Measurements from ENCODE around the gene RAMP3.

Gene RAMP3

DNA sequence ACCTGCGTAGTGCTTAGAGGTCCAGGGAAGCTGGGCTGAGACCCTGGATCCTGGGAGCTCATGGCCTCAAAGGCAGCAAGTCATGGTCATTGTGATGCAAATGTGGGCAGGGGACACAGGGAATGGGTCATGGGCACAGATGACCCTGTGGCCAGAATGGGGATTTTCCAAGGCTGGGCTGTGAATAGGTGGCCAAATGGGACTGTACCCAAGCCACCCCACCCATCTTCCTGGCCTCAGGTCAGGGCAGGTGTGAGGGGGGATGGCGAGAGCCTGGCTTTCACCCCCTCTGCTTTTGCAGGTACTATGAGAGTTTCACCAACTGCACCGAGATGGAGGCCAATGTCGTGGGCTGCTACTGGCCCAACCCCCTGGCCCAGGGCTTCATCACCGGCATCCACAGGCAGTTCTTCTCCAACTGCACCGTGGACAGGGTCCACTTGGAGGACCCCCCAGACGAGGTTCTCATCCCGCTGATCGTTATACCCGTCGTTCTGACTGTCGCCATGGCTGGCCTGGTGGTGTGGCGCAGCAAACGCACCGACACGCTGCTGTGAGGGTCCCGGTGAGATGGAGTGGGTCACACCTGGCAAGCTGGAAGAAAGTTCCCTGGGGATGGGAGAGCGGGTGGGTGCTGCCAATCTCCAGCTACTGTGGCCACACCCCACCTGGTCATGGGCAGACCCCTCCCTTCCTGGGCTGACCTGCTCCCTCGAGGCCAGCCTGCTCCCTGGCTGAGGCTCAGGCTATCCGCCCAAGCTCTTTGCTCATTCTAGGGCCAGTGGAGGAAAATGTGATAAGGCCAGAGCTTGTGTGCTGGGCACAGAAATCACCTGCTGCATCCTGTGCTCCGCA is 25.5 kb downstream of the RAMP3 start:
- TF ChIP-seq POLR2A (IDR thresholded peaks at IDR 0.05; ENCODE audit: low read length), result no peak
- DNase-seq, result no peak

- TF ChIP-seq GATA1 (IDR thresholded peaks at IDR 0.05; ENCODE audit: low read depth, low read length) (no peak), POLR2A (IDR thresholded peaks at IDR 0.05; ENCODE audit: low read length) (no peak)
- no peak for DNase-seq
These were observed 26.2 kb downstream of the RAMP3 start for GRCh38 chr7:45183711-45184210.

DNA sequence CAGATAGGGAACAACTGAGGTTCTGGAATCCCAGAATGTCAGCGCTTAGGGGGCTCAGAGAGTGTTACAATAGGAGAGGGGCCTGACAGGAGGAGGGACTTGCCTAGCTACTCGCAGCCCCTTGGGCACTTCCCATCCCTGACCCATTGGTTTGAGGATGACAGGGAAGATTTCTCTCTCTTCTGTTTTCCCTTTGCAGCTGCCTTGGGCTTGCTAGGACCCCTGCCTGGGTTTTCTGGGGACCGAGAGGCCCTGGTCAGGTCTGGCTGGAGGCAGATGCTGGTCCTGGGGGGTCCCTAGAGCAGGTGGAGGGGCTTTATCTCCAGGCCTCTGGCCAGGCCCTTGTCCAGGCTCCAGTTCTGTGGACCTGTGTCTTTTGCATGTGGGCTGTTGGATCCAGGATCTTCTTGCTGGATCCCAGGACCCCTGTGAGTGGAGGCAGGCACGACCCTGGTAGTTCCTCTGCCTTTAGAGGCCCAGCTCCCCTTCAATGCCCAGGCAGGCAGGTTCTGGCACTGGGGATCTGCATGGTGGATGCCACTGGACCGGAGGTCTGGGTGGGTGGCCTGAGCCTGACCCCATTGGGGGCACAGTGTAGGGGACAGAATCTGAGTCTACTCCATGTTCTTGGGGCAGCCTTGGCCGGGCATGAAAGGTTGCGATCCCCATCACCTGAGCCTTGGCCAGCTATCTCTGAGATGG is 26.9 kb downstream of the RAMP3 start:
- TF ChIP-seq GATA1 (IDR thresholded peaks at IDR 0.05; ENCODE audit: low read depth, low read length) (no peak), POLR2A (IDR thresholded peaks at IDR 0.05; ENCODE audit: low read length) (no peak)

DNA sequence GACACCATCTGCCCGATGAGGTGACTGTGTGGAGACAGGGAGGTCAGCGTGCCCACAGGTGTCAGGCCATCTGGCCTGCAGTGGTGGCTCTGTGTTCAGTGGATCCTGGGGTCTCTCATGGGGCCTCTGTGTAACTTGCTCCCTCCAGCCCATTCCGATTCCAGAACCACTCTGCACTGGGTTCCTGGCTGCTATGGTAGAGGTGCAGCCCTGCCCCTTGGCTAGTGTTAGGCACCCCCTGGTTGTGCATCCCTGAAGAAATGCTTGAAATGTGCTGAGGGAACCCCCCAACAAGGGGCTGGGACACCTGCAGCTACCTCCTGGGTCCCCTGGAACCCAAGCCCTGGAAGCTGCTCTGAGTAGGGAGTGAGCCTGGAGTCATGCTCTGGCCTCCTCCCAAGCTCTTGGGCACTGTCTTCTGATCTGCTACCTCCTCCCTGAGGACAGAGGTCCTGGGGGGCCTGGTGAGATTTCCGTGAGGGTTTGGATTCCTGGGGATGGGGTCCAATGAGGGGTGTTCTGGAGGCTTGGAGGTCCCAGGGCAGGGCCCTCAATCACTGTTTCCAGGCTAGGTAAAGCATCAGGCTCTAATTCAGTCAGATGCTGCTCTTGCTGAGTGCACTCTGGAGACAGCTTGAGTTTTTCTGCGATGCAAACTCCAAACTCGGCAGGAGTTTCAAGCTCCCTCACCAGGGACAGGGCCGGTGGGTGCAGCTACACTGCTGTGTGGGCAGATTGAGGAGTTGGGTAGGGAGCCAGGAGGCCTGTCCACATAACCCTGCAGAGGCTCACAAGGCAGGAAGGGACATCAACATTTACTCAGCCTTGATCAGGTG is 27.7 kb downstream of the RAMP3 start:
- DNase-seq, result no peak
- TF ChIP-seq POLR2A (IDR thresholded peaks at IDR 0.05; ENCODE audit: low read length) (no peak), GATA1 (IDR thresholded peaks at IDR 0.05; ENCODE audit: low read depth, low read length) (no peak)

More for the DNA sequence above, 26.9 kb downstream of the RAMP3 start:
- DNase-seq, result no peak

DNA sequence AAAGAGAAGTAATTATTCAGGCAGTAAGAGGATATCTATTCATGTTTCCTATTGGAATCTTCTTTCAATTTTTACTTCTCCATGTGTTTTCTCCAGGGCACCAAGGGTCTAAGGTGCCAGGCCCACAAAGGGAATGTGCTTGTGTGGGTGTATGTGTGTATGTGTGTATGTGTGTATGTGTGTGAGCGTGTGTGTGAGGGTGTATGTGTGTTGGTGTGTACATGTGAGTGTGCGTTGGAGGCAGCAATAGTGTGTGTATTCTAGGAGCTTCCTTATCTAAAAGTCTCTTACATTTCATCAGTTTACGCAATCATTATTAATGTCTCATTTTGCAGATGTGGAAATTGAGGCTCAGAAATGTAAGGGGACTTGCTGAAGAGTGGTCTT is 28.3 kb downstream of the RAMP3 start:
- no peak for DNase-seq
- no peak for TF ChIP-seq GATA1 (IDR thresholded peaks at IDR 0.05; ENCODE audit: low read depth, low read length)
- no peak for TF ChIP-seq POLR2A (IDR thresholded peaks at IDR 0.05; ENCODE audit: low read length)

- DNase-seq, result no peak
- TF ChIP-seq GATA1 (IDR thresholded peaks at IDR 0.05; ENCODE audit: low read depth, low read length) (no peak), POLR2A (IDR thresholded peaks at IDR 0.05; ENCODE audit: low read length) (no peak)
These were observed 28.7 kb downstream of the RAMP3 start for GRCh38 chr7:45186261-45186813.

- no peak for DNase-seq
- TF ChIP-seq GATA1 (IDR thresholded peaks at IDR 0.05; ENCODE audit: low read depth, low read length) (no peak), POLR2A (IDR thresholded peaks at IDR 0.05; ENCODE audit: low read length) (no peak)
These were observed 29.7 kb downstream of the RAMP3 start for GRCh38 chr7:45187089-45187945.

DNA sequence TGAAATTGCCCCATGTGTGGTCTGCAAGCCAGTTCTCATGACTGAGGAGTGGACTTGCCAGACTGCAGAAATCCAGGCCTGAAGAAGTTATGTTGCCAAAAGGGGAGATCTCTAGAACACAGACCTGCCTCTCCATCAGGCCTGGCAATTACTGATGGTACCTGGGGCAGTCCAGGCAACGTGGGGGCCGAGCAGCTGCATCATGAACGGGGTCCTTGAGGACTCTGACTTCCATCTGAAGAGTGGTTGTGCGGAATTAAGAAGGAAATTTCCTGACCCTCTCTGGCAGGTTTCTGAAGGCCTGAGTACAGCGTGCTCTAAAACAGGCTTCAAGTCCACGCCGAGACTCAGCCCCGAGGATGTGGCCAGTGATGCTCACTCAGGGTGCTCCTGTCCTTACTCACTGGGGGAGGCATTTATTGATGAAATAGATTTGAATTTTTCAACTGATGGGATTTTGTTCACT is 30.4 kb downstream of the RAMP3 start:
- DNase-seq, result no peak
- TF ChIP-seq POLR2A (IDR thresholded peaks at IDR 0.05; ENCODE audit: low read length), result no peak

DNA sequence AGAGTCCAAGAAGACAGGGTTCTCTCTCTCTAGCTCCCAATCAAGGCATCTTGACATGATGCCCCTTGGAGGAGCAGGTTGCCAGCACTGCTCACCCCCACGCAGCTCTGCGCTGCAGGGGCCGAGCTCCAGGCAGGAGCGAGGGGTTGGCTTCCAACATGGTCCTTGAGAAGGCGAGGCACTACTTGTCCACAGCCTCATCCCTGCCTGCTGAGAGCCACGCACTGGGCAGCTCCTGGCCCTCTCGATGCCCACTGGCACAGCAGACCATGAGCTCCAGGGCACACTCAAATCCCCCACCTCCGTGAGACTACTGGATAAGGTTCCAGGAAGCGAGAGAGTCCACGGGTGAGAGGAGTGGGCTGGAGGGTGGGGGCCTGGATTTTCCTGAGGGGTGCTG is 31.1 kb downstream of the RAMP3 start:
- DNase-seq, result no peak
- TF ChIP-seq GATA1 (IDR thresholded peaks at IDR 0.05; ENCODE audit: low read depth, low read length) (no peak), POLR2A (IDR thresholded peaks at IDR 0.05; ENCODE audit: low read length) (no peak)

GRCh38 chr7:45189151-45189970 is 31.8 kb downstream of the RAMP3 start:
- DNase-seq, result no peak
- no peak for TF ChIP-seq GATA1 (IDR thresholded peaks at IDR 0.05; ENCODE audit: low read depth, low read length)
- no peak for TF ChIP-seq POLR2A (IDR thresholded peaks at IDR 0.05; ENCODE audit: low read length)

DNA sequence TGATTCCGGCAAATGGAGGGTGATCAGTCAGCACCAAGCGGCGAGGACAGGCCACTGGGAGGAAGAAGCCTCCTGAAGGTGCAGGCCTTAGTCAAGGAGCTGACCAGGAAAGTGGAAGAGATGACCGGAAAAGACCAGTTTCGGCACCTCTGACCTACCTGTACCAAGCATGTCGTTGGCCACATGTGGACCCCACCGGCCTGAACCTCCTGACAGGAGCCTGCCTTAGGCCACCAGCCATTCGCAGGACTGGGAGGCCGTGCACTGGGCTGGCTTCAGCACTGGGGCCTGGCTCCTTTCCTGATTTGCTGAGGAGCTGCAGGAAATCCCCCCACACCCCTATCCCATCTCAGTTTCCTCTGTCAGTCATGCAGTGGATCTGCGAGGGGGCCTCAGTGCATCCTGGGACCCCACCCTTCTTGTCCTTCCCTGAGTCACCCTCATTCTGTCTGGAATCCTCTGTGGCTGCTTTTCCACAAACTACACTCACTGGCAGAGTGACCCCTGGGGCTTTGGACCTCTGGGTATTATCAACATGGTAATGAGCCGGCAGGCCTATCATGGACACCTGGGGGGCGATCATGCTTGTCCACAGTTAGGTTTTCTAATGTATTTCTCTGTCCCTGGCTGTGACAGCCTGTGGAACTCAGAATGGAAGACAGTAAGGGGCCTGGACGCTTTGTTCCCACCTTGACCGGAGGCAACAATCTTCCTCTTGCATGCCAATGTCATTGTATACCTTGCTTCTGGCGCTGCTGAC is 33.0 kb downstream of the RAMP3 start:
- no peak for DNase-seq
- TF ChIP-seq POLR2A (IDR thresholded peaks at IDR 0.05; ENCODE audit: low read length) (no peak), GATA1 (IDR thresholded peaks at IDR 0.05; ENCODE audit: low read depth, low read length) (no peak)

Measured in erythroblast (primary cell).